Nephron progenitor cell (in vitro differentiated cells): Measurements from ENCODE around the gene ADIPOR2.
A peak's percentile ranks its signal among the peaks of the same experiment; 100 is the strongest.

ENCODE experiments used
- DNase-seq: peaks from one replicate; pipeline ENCODE4 v3.0.0; 2021
- H3K27ac Mint-ChIP-seq: 2 replicates; pipeline ENCODE4 v1.8.0; 2021; ENCODE audit warnings: mild to moderate bottlenecking, moderate library complexity, mixed read lengths
- H3K27me3 Mint-ChIP-seq: 2 replicates; pipeline ENCODE4 v1.8.0; 2021; ENCODE audit warnings: mild to moderate bottlenecking, low read depth, mixed read lengths; ENCODE audit not compliant: poor library complexity
- H3K36me3 Mint-ChIP-seq: 2 replicates; pipeline ENCODE4 v1.8.0; 2021; ENCODE audit warnings: low read depth, mixed read lengths
- H3K4me1 Mint-ChIP-seq: 2 replicates; pipeline ENCODE4 v1.8.0; 2021; ENCODE audit warnings: mixed read lengths
- H3K4me3 Mint-ChIP-seq: 2 replicates; pipeline ENCODE4 v1.8.0; 2021; ENCODE audit warnings: mild to moderate bottlenecking, moderate library complexity, mixed read lengths
- H3K9me3 Mint-ChIP-seq: 2 replicates; pipeline ENCODE4 v1.8.0; 2021; ENCODE audit warnings: mild to moderate bottlenecking, moderate library complexity, mixed read lengths
- CTCF ChIP-seq: fragments of 200-600 bp; sonication (generic); IDR thresholded peaks from 2 replicates; pipeline ENCODE4 v1.5.0; 2021; ENCODE audit warnings: antibody characterized with exemption

Gene ADIPOR2, protein sequence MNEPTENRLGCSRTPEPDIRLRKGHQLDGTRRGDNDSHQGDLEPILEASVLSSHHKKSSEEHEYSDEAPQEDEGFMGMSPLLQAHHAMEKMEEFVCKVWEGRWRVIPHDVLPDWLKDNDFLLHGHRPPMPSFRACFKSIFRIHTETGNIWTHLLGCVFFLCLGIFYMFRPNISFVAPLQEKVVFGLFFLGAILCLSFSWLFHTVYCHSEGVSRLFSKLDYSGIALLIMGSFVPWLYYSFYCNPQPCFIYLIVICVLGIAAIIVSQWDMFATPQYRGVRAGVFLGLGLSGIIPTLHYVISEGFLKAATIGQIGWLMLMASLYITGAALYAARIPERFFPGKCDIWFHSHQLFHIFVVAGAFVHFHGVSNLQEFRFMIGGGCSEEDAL

GRCh38 chr12:1690578-1691122, at the start of gene ADIPOR2:
ADIPOR2 (plus strand) TSS chr12:1691070; CDS start chr12:1754344, 63,274 bp downstream.
- no peak for TF ChIP-seq CTCF
- H3K9me3 Mint-ChIP-seq, result no peaks in the 10 kb centered on the region
- peak within 1 kb of the TSS; percentile 100 for H3K4me3 Mint-ChIP-seq
- DNase-seq, result peak; percentile 96
- H3K27me3 Mint-ChIP-seq, result peaks cover 6% of the 10 kb centered on the region
- peak within 1 kb of the TSS; percentile 100 for H3K27ac Mint-ChIP-seq
- H3K4me1 Mint-ChIP-seq, result peaks cover 47% of the 10 kb centered on the region
- peaks cover 16% of the 10 kb centered on the region for H3K36me3 Mint-ChIP-seq

GRCh38 chr12:1642513-1642912, 48.4 kb upstream of the ADIPOR2 start:
- Mint-ChIP-seq H3K4me1 (peaks cover 45% of the 10 kb centered on the region), H3K36me3 (peaks cover 87% of the 10 kb centered on the region), H3K27me3 (peaks cover 11% of the 10 kb centered on the region), H3K27ac (no peak overlapping the region), H3K9me3 (no peaks in the 10 kb centered on the region), H3K4me3 (no peak overlapping the region)
- DNase-seq, result no peak
- TF ChIP-seq CTCF, result no peak

- Mint-ChIP-seq H3K4me1 (peaks cover 47% of the 10 kb centered on the region), H3K9me3 (no peaks in the 10 kb centered on the region), H3K4me3 (no peak overlapping the region), H3K27me3 (peaks cover 11% of the 10 kb centered on the region), H3K27ac (no peak overlapping the region), H3K36me3 (peaks cover 86% of the 10 kb centered on the region)
- no peak for TF ChIP-seq CTCF
- DNase-seq, result no peak
These were observed 47.8 kb upstream of the ADIPOR2 start for GRCh38 chr12:1643043-1643442.

- H3K9me3 Mint-ChIP-seq, result no peaks in the 10 kb centered on the region
- H3K36me3 Mint-ChIP-seq, result peaks cover 84% of the 10 kb centered on the region
- H3K4me1 Mint-ChIP-seq, result peaks cover 40% of the 10 kb centered on the region
- peak overlapping the region; percentile 5 for H3K27ac Mint-ChIP-seq
- peaks cover 6% of the 10 kb centered on the region for H3K27me3 Mint-ChIP-seq
- H3K4me3 Mint-ChIP-seq, result no peak overlapping the region
- TF ChIP-seq CTCF, result no peak
- no peak for DNase-seq
These were observed 46.9 kb upstream of the ADIPOR2 start for GRCh38 chr12:1643905-1644533.

- Mint-ChIP-seq H3K4me1 (peaks cover 40% of the 10 kb centered on the region), H3K27me3 (peaks cover 3% of the 10 kb centered on the region), H3K27ac (no peak overlapping the region), H3K4me3 (no peak overlapping the region), H3K9me3 (no peaks in the 10 kb centered on the region), H3K36me3 (peaks cover 83% of the 10 kb centered on the region)
- TF ChIP-seq CTCF, result no peak
- DNase-seq, result no peak
These were observed 46.1 kb upstream of the ADIPOR2 start for GRCh38 chr12:1644534-1645438.
